A673 (cell line): Measurements from ENCODE around the gene MAP3K7CL.

Experiments used
- EZH2 ChIP-seq: fragments of 200-600 bp; sonication (generic); IDR thresholded peaks from 2 replicates; pipeline ENCODE4 v1.6.1; 2017; ENCODE audit warnings: borderline replicate concordance, low read depth, mild to moderate bottlenecking, mixed read lengths, antibody characterized with exemption, low read length; ENCODE audit not compliant: poor library complexity, severe bottlenecking
- TF ChIP-seq, protein P1 (sequence below): fragments of 300-800, 200-600 bp; sonication (generic); conservative IDR thresholded peaks from 2 replicates; pipeline ENCODE4 v1.5.1; 2017; ENCODE audit warnings: low read depth, mild to moderate bottlenecking, antibody characterized with exemption, low read length, moderate library complexity, mixed read lengths

DNA sequence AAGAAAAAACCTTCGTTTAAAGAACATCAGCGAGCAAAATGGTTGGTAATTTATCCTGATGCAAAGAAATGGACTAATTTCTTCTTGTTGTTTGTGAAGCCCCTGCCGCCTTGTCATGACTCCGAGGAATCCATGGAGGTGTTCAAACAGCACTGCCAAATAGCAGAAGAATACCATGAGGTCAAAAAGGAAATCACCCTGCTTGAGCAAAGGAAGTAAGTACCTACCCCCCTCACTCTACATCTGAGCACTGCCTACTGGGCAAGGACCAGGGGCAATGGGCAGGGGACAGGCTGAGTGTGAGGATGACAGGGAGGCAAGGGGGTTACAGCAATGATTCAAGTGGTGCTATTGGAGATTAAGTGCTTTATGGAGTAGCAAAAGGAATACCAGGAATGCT is 29.4 kb downstream of the MAP3K7CL start:
- TF ChIP-seq, protein P1, sequence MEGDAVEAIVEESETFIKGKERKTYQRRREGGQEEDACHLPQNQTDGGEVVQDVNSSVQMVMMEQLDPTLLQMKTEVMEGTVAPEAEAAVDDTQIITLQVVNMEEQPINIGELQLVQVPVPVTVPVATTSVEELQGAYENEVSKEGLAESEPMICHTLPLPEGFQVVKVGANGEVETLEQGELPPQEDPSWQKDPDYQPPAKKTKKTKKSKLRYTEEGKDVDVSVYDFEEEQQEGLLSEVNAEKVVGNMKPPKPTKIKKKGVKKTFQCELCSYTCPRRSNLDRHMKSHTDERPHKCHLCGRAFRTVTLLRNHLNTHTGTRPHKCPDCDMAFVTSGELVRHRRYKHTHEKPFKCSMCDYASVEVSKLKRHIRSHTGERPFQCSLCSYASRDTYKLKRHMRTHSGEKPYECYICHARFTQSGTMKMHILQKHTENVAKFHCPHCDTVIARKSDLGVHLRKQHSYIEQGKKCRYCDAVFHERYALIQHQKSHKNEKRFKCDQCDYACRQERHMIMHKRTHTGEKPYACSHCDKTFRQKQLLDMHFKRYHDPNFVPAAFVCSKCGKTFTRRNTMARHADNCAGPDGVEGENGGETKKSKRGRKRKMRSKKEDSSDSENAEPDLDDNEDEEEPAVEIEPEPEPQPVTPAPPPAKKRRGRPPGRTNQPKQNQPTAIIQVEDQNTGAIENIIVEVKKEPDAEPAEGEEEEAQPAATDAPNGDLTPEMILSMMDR, result no peak
- no peak for TF ChIP-seq EZH2
